AG04450 (cell line): ENCODE measurements around the gene DEXI. TPM values are rescaled to one million over a fixed set of nuclear protein-coding genes. Genes with fewer than 3 reads are reported as not detected.
"Not testable (repeated sequence)": the region's sequence is repeated elsewhere in the genome, so short reads cannot be mapped to it uniquely, and the experiment has no call there.

ENCODE experiments used
- CTCF ChIA-PET: fragments of 300-600, 350-600 bp; formaldehyde crosslinking; extraction: SDS; loops from one replicate; lab custom pipeline; 2022; ENCODE audit warnings: antibody characterized with exemption, inconsistent platforms; lab: Charles Lee
- POLR2A ChIA-PET: fragments of 350-600 bp; formaldehyde crosslinking; extraction: SDS; loops from one replicate; lab custom pipeline; 2021; ENCODE audit warnings: antibody characterized with exemption, inconsistent platforms; lab: Yijun Ruan, JAX
- DNase-seq: peaks from one replicate; pipeline ENCODE4 v3.0.0-alpha.2; 2011; ENCODE audit warnings: low read depth, low spot score
- H3K27ac ChIP-seq: one replicate; pipeline ENCODE4 v1.5.1; 2012; ENCODE audit warnings: low read depth, low read length, control low read depth
- H3K27me3 ChIP-seq: one replicate; pipeline ENCODE4 v1.6.0; 2012; ENCODE audit warnings: low read length; ENCODE audit not compliant: control insufficient read depth, insufficient read depth
- H3K4me3 ChIP-seq: 2 replicates; pipeline ENCODE4 v1.5.1; 2011; ENCODE audit warnings: mild to moderate bottlenecking, low read depth, low read length, control low read depth
- H3K9me3 ChIP-seq: 2 replicates; pipeline ENCODE4 v1.5.1; 2012; ENCODE audit warnings: low read length; ENCODE audit not compliant: control insufficient read depth, insufficient read depth
- CTCF ChIP-seq: IDR thresholded peaks from 2 replicates; pipeline ENCODE4 v1.5.1; 2011; ENCODE audit warnings: low read depth, low read length, control low read depth, inconsistent platforms
- polyA plus RNA-seq: library from polyadenylated mRNA; depleted of rRNA; stranded (reverse); fragments of >200 nt; gene quantifications from 2 replicates; pipeline ENCODE4 v1.2.3, GENCODE V29; 2011

Gene DEXI
- polyA plus RNA-seq, 1 experiment: 37.3 TPM

GRCh38 chr16:10926867-10927266, 15.4 kb downstream of the DEXI start:
- ChIA-PET POLR2A (no interaction called here), CTCF (interaction anchor here (1.5 kb wide), 1 partner anchor 8 kb away, joined by 8 read pairs; no protein-coding TSS in a partner anchor)
- no peak for TF ChIP-seq CTCF

DNA sequence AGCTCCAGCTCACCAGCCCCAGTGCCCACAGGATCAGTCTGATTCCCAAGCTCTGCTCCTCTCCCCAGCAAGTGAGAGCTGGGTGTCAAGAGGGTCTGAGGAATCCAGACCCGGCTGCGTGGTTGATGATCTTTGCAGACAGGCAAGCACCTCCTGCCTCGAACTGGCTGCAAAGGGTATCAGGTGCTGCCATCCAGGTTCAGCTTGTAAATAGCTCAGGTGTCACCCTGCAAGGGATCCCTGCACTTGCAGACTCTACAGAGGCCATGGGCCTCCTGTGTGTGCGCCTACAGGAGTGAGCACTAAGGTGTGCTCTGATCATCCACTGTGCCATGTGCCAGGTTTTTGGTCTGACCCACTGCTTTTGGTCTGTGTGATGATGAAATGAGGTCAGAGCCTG, 16.2 kb downstream of the DEXI start:
- DNase-seq: no peak
- ChIA-PET CTCF (no interaction called here), POLR2A (interaction anchor here (0.7 kb wide), 1 partner anchor 182 kb away, joined by 3 read pairs; the partner anchor contains the start of gene NUBP1)
- no peaks in the 10 kb centered on the region; the same call in 1 of the 2 replicates for H3K9me3 ChIP-seq
- H3K27me3 ChIP-seq: no peaks in the 10 kb centered on the region
- H3K4me3 ChIP-seq: no peak overlapping the region
- no peak for TF ChIP-seq CTCF
- H3K27ac ChIP-seq: no peak overlapping the region

More at GRCh38 chr16:10926867-10927266, 15.4 kb downstream of the DEXI start:
- Histone ChIP-seq H3K9me3 (no peaks in the 10 kb centered on the region; the same call in 1 of the 2 replicates), H3K4me3 (no peak overlapping the region), H3K27ac (no peak overlapping the region), H3K27me3 (no peaks in the 10 kb centered on the region)
- DNase-seq: no peak

DNA sequence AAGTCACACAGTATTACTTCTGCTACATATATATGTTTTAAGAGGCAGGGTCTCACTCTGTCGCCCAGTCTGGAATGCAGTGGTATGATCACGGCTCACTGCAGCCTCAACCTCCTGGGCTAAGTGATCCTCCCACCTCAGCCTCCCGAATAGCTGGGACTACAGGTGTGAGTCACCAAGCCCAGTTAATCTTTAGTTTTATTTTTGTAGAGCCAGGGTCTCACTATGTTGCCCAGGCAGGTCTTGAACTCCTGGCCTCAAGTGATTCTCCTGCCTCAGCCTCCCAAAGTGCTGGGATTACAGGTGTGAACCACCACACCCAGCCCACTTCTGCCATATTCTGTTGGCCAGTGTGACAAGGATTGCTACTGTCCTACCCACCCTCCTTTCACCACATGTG, 17.0 kb downstream of the DEXI start:
- DNase-seq, H3K4me3 ChIP-seq, CTCF ChIA-PET, H3K9me3 ChIP-seq, H3K27me3 ChIP-seq, H3K27ac ChIP-seq: not testable (repeated sequence)
- POLR2A ChIA-PET: interaction anchor here (0.7 kb wide), 1 partner anchor 181 kb away, joined by 3 read pairs; the partner anchor contains the start of gene NUBP1

GRCh38 chr16:10923650-10924214, 18.5 kb downstream of the DEXI start:
- H3K4me3 ChIP-seq: no peak overlapping the region
- H3K9me3 ChIP-seq: no peaks in the 10 kb centered on the region; the same call in 1 of the 2 replicates
- H3K27me3 ChIP-seq: no peaks in the 10 kb centered on the region
- DNase-seq: no peak
- ChIA-PET POLR2A (no interaction called here), CTCF (no interaction called here)
- no peak overlapping the region for H3K27ac ChIP-seq
- TF ChIP-seq CTCF: no peak

DNA sequence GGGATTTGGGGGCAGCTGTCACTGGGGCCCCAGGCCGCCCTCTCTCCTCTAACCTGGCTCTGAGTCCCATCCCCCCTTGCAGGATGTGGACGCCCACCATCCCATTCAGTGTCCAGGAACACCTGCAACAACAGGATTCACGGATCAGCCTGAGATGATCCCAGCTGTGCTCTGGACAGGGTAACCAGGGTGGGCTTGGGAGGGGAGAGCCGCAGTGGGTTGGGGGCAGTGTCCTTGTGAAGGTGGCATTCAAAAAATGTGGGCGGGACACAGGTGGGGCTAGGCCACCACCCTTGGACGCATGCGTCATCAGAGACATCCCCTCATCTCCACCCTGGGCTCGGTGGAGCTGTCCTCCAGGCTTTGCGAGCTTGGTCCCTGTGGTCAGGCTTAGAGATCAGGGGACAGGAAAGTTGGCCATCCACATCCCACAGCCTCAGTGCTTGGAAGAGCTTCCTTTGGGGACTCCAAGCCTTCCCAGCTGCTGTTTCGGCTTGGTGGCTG, 19.1 kb downstream of the DEXI start:
- Histone ChIP-seq H3K27me3 (no peaks in the 10 kb centered on the region), H3K27ac (no peak overlapping the region), H3K4me3 (no peak overlapping the region), H3K9me3 (no peaks in the 10 kb centered on the region; the same call in 1 of the 2 replicates)
- no peak for DNase-seq
- TF ChIP-seq CTCF: no peak
- ChIA-PET CTCF (no interaction called here), POLR2A (no interaction called here)
